Measurements from ENCODE around the gene CTAGE9.
"Not testable (repeated sequence)": the region's sequence is repeated elsewhere in the genome, so short reads cannot be mapped to it uniquely, and the experiment has no call there.

Gene CTAGE9

GRCh38 chr6:131710917-131711316, at the start of gene CTAGE9:
TSS of gene CTAGE9 (minus strand) at chr6:131711017. CDS start at chr6:131711017, 0 bp downstream.
- not testable (repeated sequence) for DNase-seq (ENCODE audit: low read depth in 3 of 3)

GRCh38 chr6:131758920-131759319, 48.1 kb upstream of the CTAGE9 start:
- no peak for DNase-seq (ENCODE audit: low read depth in 3 of 3)

GRCh38 chr6:131756039-131756438, 45.2 kb upstream of the CTAGE9 start:
- DNase-seq (ENCODE audit: low read depth in 3 of 3) = no peak

DNA sequence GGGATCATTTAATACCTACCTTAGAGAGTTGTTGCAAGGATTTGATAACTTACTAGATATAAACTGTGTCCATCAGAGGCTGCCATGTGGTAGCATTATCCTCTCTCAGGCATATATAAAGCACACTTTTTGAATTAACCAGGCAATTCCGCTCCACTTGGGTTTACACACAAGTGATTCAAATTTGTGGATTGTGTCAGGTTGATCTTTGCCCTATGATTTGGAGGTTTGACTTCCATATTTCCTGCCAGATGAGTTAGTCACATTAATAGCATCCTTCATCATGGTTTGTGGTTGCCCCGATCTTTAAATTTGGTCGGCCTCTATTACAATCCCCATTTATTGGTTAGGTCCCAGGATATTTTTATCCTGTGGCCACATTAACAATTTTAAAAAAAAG, 44.8 kb upstream of the CTAGE9 start:
- no peak for DNase-seq (ENCODE audit: low read depth in 3 of 3)

GRCh38 chr6:131754715-131755567, 44.1 kb upstream of the CTAGE9 start:
- DNase-seq (ENCODE audit: low read depth in 3 of 3) = no peak

DNA sequence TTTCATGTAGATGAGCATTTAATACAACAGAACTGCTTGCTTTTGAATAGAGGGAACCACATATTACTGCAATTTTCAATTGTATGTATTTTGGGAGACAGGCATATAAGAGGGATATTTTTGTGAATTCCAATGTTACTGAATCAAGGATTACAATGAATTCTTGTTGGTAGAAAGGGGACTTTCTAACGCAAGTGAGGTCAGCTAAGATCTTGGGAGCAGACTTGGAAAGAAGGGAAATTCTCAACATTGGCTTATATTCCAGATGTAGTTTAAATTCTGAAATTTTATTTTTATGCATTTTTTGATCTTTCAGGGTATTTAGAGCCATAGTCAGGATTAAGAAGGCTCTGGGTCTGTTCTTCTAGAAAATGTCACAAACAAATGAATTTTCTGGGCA, 43.3 kb upstream of the CTAGE9 start:
- no peak for DNase-seq (ENCODE audit: low read depth in 3 of 3)

GRCh38 chr6:131751012-131751715, 40.3 kb upstream of the CTAGE9 start:
- not testable (repeated sequence) for DNase-seq (ENCODE audit: low read depth in 3 of 3)

- no peak for DNase-seq (ENCODE audit: low read depth in 3 of 3)
Measured at GRCh38 chr6:131749023-131749422, 38.2 kb upstream of the CTAGE9 start.

DNA sequence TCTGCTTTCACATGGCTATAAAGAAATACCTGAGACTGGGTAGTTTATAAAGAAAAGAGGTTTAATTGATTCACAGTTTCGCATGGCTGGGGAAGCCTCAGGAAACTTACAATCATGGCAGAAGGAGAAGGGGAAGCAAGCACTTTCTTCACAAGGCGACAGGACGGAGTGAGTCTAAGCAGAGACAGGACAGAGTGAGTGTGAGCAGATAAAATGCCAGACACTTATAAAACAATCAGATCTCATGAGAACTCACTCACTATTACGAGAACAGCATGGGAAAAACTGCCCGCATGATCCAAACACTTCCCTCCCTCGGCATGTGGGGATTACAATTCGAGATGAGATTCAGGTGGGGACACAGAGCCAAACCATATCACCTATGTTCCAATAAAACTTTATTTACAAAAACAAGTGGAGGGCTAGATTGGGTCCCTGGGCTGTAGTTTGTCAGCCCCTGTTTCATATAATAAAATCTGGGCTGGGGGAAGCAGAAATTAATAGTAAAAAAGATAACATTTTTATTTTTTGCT, 37.1 kb upstream of the CTAGE9 start:
- DNase-seq (ENCODE audit: low read depth in 3 of 3) = no peak

- DNase-seq (ENCODE audit: low read depth in 3 of 3) = no peak
Measured at GRCh38 chr6:131745476-131745875, 34.7 kb upstream of the CTAGE9 start.

DNA sequence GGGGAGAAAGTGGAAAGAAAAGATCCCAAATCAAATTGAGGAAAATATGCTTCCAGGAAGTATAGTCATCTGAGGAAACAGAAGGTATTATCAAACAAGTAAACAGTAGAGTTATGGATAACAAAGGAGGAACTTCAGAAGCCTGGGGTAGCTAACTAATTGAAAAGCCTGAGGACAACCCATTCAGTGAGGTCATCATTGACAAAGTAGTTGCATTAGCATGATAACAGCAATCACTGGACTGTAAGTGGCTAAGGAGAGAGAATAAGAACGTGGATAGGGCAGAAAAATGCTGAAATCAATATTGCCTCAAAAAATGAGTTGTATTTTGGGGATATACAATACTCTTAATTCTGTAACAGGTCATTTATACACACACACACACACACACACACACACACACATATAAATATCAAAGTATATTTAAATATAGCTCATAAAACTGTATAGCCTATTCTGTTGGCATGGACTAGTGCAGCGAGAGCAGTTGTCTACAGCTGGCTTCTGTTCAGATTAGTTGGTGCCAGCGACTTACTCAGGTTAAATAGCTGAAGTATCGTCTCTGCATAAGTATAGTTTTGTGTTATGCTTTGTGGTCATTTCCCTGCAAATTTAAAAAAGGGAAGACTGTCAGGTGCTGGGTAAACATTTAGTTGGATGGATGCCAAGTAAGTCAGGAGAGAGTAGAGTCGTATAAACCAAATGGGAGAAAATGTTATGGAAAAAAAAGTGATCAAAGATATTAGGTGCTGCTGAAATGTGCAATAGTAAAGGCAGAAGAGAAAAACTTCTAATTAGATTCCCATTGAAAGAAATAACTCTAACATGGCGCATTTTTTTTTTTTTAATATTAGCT, 33.8 kb upstream of the CTAGE9 start:
- no peak for DNase-seq (ENCODE audit: low read depth in 3 of 3)

GRCh38 chr6:131741688-131742393, 31.0 kb upstream of the CTAGE9 start:
- DNase-seq (ENCODE audit: low read depth in 3 of 3) = no peak

DNA sequence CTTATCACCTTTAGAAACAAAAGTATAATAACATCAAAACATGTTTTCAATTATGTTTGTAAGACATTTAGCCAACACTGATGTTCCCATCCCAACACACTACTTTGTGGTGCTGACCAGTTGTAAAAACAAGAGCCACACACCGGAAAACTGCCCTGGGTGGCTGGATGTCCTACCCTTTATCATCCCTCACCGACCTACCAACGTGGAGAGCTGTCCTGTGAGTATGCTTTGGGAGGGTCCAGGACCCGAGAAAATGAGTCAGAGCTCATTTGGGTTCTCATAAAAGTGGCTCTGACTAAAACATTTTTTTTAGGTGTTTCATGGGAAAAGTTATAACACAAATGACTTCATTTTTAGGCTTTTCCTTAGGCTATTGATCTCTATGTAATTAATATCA, 29.3 kb upstream of the CTAGE9 start:
- DNase-seq (ENCODE audit: low read depth in 3 of 3) = no peak

DNA sequence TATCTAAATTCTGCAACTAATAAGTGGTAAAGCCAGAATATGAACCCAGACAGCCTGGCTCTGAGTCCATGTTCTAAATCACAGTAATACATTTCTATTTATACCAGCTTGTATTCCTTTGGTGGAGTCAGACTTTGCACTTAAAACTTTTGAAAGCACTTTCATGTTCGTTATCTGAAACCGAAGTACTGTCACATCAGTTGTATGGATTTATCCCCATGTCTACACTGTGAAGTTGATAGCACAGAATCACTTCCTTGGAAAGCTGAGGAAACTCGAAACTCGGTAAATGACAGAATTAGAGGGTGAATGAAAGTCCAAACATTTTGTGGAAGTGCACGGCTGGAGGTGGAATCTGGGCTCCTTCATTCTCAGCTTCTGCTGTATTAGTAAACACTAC, 28.3 kb upstream of the CTAGE9 start:
- no peak for DNase-seq (ENCODE audit: low read depth in 3 of 3)

- no peak for DNase-seq (ENCODE audit: low read depth in 3 of 3)
Measured at GRCh38 chr6:131736811-131737210, 26.0 kb upstream of the CTAGE9 start.

- no peak for DNase-seq (ENCODE audit: low read depth in 3 of 3)
Measured at GRCh38 chr6:131736003-131736596, 25.3 kb upstream of the CTAGE9 start.

- no peak for DNase-seq (ENCODE audit: low read depth in 3 of 3)
Measured at GRCh38 chr6:131733376-131734016, 22.7 kb upstream of the CTAGE9 start.

- no peak for DNase-seq (ENCODE audit: low read depth in 3 of 3)
Measured at GRCh38 chr6:131731224-131731623, 20.4 kb upstream of the CTAGE9 start.

DNA sequence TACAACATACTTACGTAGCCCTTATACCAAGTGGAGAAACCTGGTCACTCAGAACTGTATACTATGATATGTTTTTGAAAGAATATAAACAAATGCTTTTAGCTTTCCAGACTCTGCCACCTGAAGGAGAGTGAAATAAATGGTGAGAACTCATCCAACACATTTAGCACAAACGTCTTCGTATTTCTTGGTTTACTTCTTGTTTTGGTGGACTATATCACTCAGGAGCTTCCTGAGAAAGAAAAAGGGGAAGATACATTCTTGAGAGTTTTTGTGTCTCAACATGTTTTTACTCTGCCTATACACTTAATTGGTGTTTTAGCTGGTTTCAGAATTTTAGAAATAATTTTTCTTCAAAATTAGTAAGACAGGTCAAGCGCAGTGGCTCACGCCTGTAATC, 19.4 kb upstream of the CTAGE9 start:
- DNase-seq (ENCODE audit: low read depth in 3 of 3) = no peak

GRCh38 chr6:131729550-131729949, 18.7 kb upstream of the CTAGE9 start:
- no peak for DNase-seq (ENCODE audit: low read depth in 3 of 3)

All from stimulated activated CD4-positive, alpha-beta T cell treated with anti-CD3 and anti-CD28 coated beads, TNF-alpha, amount 100 ng/mL, for 4 hours (primary cell).